Glutamatergic neuron (in vitro differentiated cells): Measurements from ENCODE around the gene PTPRC. TPM values are rescaled to one million over a fixed set of nuclear protein-coding genes. Genes with fewer than 3 reads are reported as not detected.

Experiments
- DNase-seq: peaks from one replicate; pipeline ENCODE4 v3.0.0; 2022
- H3K27ac Mint-ChIP-seq: one replicate; pipeline ENCODE4 v1.8.0; 2020; ENCODE audit warnings: mild to moderate bottlenecking, mixed read lengths, inconsistent platforms; ENCODE audit not compliant: unreplicated experiment
- H3K27me3 Mint-ChIP-seq: one replicate; pipeline ENCODE4 v1.8.0; 2020; ENCODE audit warnings: mild to moderate bottlenecking, moderate library complexity, mixed read lengths, inconsistent platforms; ENCODE audit not compliant: unreplicated experiment
- H3K36me3 Mint-ChIP-seq: one replicate; pipeline ENCODE4 v1.8.0; 2020; ENCODE audit warnings: mild to moderate bottlenecking, mixed read lengths, inconsistent platforms; ENCODE audit not compliant: unreplicated experiment
- H3K4me1 Mint-ChIP-seq: one replicate; pipeline ENCODE4 v1.8.0; 2020; ENCODE audit warnings: mild to moderate bottlenecking, low read depth, mixed read lengths, inconsistent platforms; ENCODE audit not compliant: unreplicated experiment
- H3K4me3 Mint-ChIP-seq: one replicate; pipeline ENCODE4 v1.8.0; 2020; ENCODE audit warnings: mild to moderate bottlenecking, mixed read lengths, inconsistent platforms; ENCODE audit not compliant: unreplicated experiment
- H3K9me3 Mint-ChIP-seq: one replicate; pipeline ENCODE4 v1.8.0; 2020; ENCODE audit warnings: mild to moderate bottlenecking, moderate library complexity, mixed read lengths, inconsistent platforms; ENCODE audit not compliant: unreplicated experiment
- CTCF ChIP-seq: fragments of 200-600 bp; sonication (generic); IDR thresholded peaks from one replicate; pipeline ENCODE4 v1.5.0; 2021; ENCODE audit not compliant: partially characterized antibody, unreplicated experiment
- total RNA-seq: library from RNA; stranded (reverse); fragmentation: NEBNext Ultra II Directional; extraction: Animal tissue kit (Norgen Biotek cat#: 25700); gene quantifications from one replicate; pipeline ENCODE4 v1.2.1, GENCODE V29; 2021; ENCODE audit not compliant: unreplicated experiment

The PTPRC gene
- total RNA-seq, 1 donor from 2014 or later: not detected

GRCh38 chr1:198676253-198676652 is 37.4 kb downstream of the PTPRC start:
- no peaks in the 10 kb centered on the region for H3K36me3 Mint-ChIP-seq
- no peak for TF ChIP-seq CTCF
- H3K27me3 Mint-ChIP-seq: no peaks in the 10 kb centered on the region
- H3K4me1 Mint-ChIP-seq: peaks cover 13% of the 10 kb centered on the region
- DNase-seq: no peak
- no peak overlapping the region for H3K27ac Mint-ChIP-seq
- H3K4me3 Mint-ChIP-seq: no peak overlapping the region
- no peaks in the 10 kb centered on the region for H3K9me3 Mint-ChIP-seq

- no peak for DNase-seq
- no peak for TF ChIP-seq CTCF
- Mint-ChIP-seq H3K27ac (no peak overlapping the region), H3K36me3 (no peaks in the 10 kb centered on the region), H3K4me1 (peaks cover 14% of the 10 kb centered on the region), H3K9me3 (no peaks in the 10 kb centered on the region), H3K4me3 (no peak overlapping the region), H3K27me3 (no peaks in the 10 kb centered on the region)
Measured at GRCh38 chr1:198677027-198677426, 38.2 kb downstream of the PTPRC start.

- H3K27me3 Mint-ChIP-seq: no peaks in the 10 kb centered on the region
- no peaks in the 10 kb centered on the region for H3K36me3 Mint-ChIP-seq
- H3K4me1 Mint-ChIP-seq: peaks cover 16% of the 10 kb centered on the region
- no peak for TF ChIP-seq CTCF
- H3K4me3 Mint-ChIP-seq: no peak overlapping the region
- H3K27ac Mint-ChIP-seq: no peak overlapping the region
- H3K9me3 Mint-ChIP-seq: no peaks in the 10 kb centered on the region
- no peak for DNase-seq
Measured at GRCh38 chr1:198677871-198678270, 39.0 kb downstream of the PTPRC start.

- no peak for TF ChIP-seq CTCF
- Mint-ChIP-seq H3K27ac (peak overlapping the region; percentile 11), H3K36me3 (no peaks in the 10 kb centered on the region), H3K9me3 (no peaks in the 10 kb centered on the region), H3K4me3 (no peak overlapping the region), H3K4me1 (peaks cover 16% of the 10 kb centered on the region), H3K27me3 (no peaks in the 10 kb centered on the region)
- no peak for DNase-seq
Measured at GRCh38 chr1:198678301-198678836, 39.5 kb downstream of the PTPRC start.

- DNase-seq: no peak
- H3K4me1 Mint-ChIP-seq: peaks cover 16% of the 10 kb centered on the region
- no peaks in the 10 kb centered on the region for H3K36me3 Mint-ChIP-seq
- no peaks in the 10 kb centered on the region for H3K27me3 Mint-ChIP-seq
- H3K4me3 Mint-ChIP-seq: no peak overlapping the region
- H3K9me3 Mint-ChIP-seq: no peaks in the 10 kb centered on the region
- peak overlapping the region; percentile 11 for H3K27ac Mint-ChIP-seq
- TF ChIP-seq CTCF: no peak
Measured at GRCh38 chr1:198678901-198679329, 40.1 kb downstream of the PTPRC start.
